HEK293T (cell line): ENCODE measurements around the gene CIB4.

Experiments
- CTCF ChIA-PET: fragments of 350-600 bp; formaldehyde crosslinking; extraction: SDS; loops from one replicate; lab custom pipeline; 2021; ENCODE audit warnings: antibody characterized with exemption, inconsistent platforms; lab: Yijun Ruan, JAX
- POLR2A ChIA-PET: fragments of 350-600 bp; formaldehyde crosslinking; extraction: SDS; loops from one replicate; lab custom pipeline; 2020; ENCODE audit warnings: antibody characterized with exemption, inconsistent platforms; lab: Yijun Ruan, JAX
- DNase-seq: peaks from one replicate; pipeline ENCODE4 v3.0.0; 2012; ENCODE audit warnings: mixed read lengths; ENCODE audit errors: extremely low spot score
- ARNT ChIP-seq: fragments of 450-650 bp; IDR thresholded peaks from 2 replicates; pipeline ENCODE4 v1.6.1; 2017; ENCODE audit warnings: mild to moderate bottlenecking
- BHLHE40 ChIP-seq: fragments of 450-650 bp; IDR thresholded peaks from 2 replicates; pipeline ENCODE4 v1.6.1; 2016; ENCODE audit warnings: mild to moderate bottlenecking, moderate library complexity, borderline replicate concordance
- CTBP1 ChIP-seq: fragments of 450-650 bp; IDR thresholded peaks from 2 replicates; pipeline ENCODE4 v1.6.1; 2016; ENCODE audit warnings: borderline replicate concordance
- ELF4 ChIP-seq: fragments of 450-650 bp; IDR thresholded peaks from 2 replicates; pipeline ENCODE4 v1.6.1; 2017; ENCODE audit warnings: antibody characterized with exemption
- FOXA1 ChIP-seq: fragments of 450-650 bp; IDR thresholded peaks from 2 replicates; pipeline ENCODE4 v1.6.1; 2016; ENCODE audit warnings: mild to moderate bottlenecking
- FOXK2 ChIP-seq: fragments of 450-650 bp; IDR thresholded peaks from 2 replicates; pipeline ENCODE4 v1.6.1; 2016; ENCODE audit warnings: mild to moderate bottlenecking
- FOXM1 ChIP-seq: fragments of 450-650 bp; IDR thresholded peaks from 2 replicates; pipeline ENCODE4 v1.6.1; 2017; ENCODE audit warnings: mild to moderate bottlenecking, borderline replicate concordance
- HDGF ChIP-seq: fragments of 450-650 bp; IDR thresholded peaks from 2 replicates; pipeline ENCODE4 v1.6.1; 2017; ENCODE audit warnings: antibody characterized with exemption, borderline replicate concordance
- L3MBTL2 ChIP-seq: fragments of 450-650 bp; conservative IDR thresholded peaks from 2 replicates; pipeline ENCODE4 v1.6.1; 2016; ENCODE audit warnings: mild to moderate bottlenecking
- LEF1 ChIP-seq: fragments of 450-650 bp; IDR thresholded peaks from 2 replicates; pipeline ENCODE4 v1.6.1; 2017; ENCODE audit warnings: mild to moderate bottlenecking, borderline replicate concordance
- NFRKB ChIP-seq: fragments of 450-650 bp; IDR thresholded peaks from 2 replicates; pipeline ENCODE4 v1.6.1; 2016; ENCODE audit warnings: mild to moderate bottlenecking, moderate library complexity
- SP1 ChIP-seq: fragments of 450-650 bp; IDR thresholded peaks from 2 replicates; pipeline ENCODE4 v1.6.1; 2017
- SUZ12 ChIP-seq: fragments of 450-650 bp; IDR thresholded peaks from 2 replicates; pipeline ENCODE4 v1.6.1; 2016; ENCODE audit warnings: mild to moderate bottlenecking
- TARDBP ChIP-seq: fragments of 450-650 bp; IDR thresholded peaks from 2 replicates; pipeline ENCODE4 v1.6.1; 2016
- ZNF384 ChIP-seq: fragments of 450-650 bp; IDR thresholded peaks from 2 replicates; pipeline ENCODE4 v1.6.1; 2016
- TF ChIP-seq, protein P1 (sequence below): fragments of 450-650 bp; IDR thresholded peaks from 2 replicates; pipeline ENCODE4 v1.6.1; 2016

CIB4 gene

DNA sequence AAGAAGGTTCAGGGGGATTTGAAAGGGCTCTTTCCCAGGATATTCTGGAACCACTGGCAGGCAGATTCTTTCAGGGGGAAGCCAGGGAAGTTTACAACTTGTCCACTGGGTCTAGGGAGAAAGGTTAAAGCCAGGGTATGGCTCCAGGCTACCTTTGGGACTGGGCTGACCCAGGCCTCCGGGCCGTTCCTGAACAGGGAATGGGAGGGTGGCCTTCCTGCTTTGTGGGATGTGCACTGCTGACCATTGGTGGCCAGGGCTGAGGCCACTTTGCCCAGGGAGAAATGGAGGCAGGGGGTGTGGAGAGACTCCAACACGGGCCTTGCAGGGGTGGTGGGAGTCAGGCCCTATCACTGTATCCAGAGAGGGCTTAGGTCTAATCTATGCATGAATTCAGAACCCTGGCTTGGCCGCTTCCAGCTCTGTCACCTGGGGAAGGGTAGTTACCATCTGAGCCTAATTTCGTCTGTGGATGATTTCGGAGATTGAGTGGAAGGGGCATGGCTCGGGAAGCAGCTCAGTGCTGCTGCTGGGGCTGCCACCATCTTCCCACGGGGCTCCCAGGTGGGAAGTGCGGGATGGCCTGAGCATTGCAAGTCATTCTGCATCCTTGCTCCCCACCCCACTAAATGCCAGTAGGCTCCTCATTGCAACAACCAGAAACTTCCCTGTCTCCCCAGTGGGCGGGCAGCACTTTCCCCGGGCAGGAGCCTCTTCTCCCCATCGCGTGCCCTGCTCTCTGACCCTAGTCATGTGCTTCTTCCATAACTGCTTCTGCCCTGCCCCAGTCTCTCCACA lies 106.1 kb downstream of the CIB4 start:
- TF ChIP-seq L3MBTL2 = no peak
- no peak for TF ChIP-seq SP1
- no peak for TF ChIP-seq FOXA1
- no peak for TF ChIP-seq CTBP1
- TF ChIP-seq BHLHE40 = no peak
- CTCF ChIA-PET = no interaction called here
- POLR2A ChIA-PET = no interaction called here
- no peak for DNase-seq

DNA sequence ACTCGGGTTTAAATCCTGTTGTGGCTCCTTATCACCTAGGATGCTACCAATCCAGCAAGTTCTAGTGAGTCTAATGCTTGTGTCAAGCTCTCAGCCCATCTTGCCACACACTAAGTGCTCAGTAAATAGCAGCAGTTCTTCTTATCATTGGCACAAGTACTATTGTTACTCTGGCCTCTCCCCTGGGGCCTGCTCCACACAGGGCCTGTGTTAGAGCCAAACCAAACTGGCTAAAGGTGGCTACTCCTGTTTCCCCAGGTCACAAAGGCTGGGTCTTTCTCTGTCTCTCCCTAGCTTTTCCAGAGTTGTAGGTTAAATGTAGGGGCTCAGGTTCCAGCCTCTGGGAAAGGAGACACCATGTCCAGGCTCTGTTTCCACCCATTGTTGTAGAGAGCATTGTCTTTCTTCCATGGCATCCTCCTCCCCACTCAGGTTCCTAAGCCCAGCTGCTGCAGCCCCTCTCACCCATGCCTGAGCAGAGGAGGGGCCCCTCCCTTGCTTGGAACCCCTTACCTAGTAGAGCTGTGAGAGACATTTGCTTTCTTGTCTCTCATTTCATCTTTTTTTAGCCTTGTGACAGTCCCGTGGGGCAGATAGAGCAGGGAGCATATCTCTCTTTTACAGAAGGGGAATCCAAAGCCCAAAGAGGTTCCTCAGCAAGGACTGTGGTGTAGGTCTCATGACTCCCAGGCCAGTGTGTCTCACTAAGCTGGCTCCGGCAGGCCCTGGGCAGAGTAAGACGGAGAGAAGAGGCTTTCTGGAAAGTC lies 106.9 kb downstream of the CIB4 start:
- ChIA-PET CTCF (no interaction called here), POLR2A (no interaction called here)
- TF ChIP-seq L3MBTL2 (no peak), TARDBP (no peak), SUZ12 (no peak), CTBP1 (no peak), ZNF384 (no peak), BHLHE40 (no peak), FOXM1 (no peak), FOXA1 (no peak), HDGF (no peak), ARNT (no peak), SP1 (no peak), NFRKB (no peak), FOXK2 (no peak), ELF4 (no peak)
- TF ChIP-seq, protein P1, sequence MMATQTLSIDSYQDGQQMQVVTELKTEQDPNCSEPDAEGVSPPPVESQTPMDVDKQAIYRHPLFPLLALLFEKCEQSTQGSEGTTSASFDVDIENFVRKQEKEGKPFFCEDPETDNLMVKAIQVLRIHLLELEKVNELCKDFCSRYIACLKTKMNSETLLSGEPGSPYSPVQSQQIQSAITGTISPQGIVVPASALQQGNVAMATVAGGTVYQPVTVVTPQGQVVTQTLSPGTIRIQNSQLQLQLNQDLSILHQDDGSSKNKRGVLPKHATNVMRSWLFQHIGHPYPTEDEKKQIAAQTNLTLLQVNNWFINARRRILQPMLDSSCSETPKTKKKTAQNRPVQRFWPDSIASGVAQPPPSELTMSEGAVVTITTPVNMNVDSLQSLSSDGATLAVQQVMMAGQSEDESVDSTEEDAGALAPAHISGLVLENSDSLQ = no peak
- DNase-seq = no peak

DNA sequence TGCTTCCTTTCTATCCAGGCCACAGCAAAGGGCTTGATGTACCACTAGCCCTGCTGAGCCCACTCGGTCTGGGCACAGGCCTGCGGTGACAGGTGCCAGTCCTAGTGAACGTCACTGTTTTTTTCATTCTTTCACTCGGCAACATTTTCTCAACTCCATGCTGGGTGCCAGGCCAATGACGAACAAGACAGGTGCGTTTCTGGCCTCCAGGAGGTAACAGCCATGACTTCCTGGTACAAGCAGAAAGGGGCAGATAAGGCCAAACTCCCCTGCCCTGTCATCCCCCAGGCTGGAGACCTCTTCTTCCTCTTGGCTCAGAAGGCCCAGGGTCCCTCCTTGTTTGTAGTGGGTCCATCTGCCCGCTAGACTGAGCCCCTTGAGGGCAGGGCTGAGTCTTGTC lies 107.5 kb downstream of the CIB4 start:
- CTCF ChIA-PET = no interaction called here
- POLR2A ChIA-PET = no interaction called here
- DNase-seq = no peak

DNA sequence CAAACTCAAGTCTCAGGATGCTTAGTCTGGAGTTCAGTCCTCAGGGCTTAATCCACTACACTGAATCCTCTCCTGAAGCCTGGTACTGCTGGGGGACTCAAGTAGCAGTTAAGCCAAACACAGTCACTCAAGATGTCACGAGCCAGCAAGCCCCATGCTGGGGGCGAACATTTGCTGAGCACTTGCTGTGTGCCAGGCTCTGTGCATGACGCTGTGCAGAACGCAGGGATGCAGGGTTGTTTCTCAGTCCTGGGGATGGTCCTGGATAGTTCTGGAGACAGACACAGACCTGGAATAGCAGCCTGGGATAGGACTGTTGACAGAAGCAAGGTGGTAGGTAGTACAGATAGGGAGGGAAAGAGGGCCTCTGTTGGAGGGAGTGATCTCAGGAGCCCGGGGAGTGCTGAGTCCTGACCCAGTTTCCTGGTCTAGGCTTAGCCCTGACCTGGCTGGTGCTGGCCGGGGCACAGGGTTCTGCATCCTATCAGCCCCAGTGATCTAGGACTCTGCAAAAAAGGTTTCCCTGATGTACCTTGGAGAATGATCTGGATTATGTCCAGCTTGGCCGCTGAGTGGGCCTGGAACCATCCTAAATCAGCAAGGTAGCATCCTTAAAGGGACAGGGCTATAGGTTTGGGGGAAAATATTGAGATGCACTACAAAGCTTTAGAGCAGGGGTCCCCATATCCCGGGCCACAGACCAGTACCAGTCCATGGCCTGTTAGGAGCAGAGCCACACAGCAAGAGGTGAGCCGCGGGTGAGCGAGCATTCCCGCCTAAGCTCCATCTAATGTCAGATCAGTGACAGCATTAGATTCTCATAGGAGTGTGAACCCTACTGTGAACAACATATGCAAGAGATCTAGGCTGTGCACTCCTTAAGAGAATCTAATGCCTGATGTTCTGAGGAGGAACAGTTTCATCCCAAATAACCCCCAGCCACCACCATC lies 108.6 kb downstream of the CIB4 start:
- ChIA-PET POLR2A (no interaction called here), CTCF (no interaction called here)
- DNase-seq = no peak
- TF ChIP-seq SP1 = no peak
- TF ChIP-seq ZNF384 = no peak
- TF ChIP-seq, protein P1 = no peak
- TF ChIP-seq ELF4 = no peak
- no peak for TF ChIP-seq SUZ12
- no peak for TF ChIP-seq LEF1
- TF ChIP-seq FOXA1 = no peak
- no peak for TF ChIP-seq FOXM1
- TF ChIP-seq NFRKB = no peak
- TF ChIP-seq FOXK2 = no peak
- TF ChIP-seq CTBP1 = no peak

More for the DNA sequence above, 107.5 kb downstream of the CIB4 start:
- TF ChIP-seq FOXK2 (no peak), FOXM1 (no peak), SP1 (no peak), BHLHE40 (no peak)
